ENCODE measurements around the gene AGBL1.
"Not testable (repeated sequence)": the region's sequence is repeated elsewhere in the genome, so short reads cannot be mapped to it uniquely, and the experiment has no call there.

AGBL1 gene

DNA sequence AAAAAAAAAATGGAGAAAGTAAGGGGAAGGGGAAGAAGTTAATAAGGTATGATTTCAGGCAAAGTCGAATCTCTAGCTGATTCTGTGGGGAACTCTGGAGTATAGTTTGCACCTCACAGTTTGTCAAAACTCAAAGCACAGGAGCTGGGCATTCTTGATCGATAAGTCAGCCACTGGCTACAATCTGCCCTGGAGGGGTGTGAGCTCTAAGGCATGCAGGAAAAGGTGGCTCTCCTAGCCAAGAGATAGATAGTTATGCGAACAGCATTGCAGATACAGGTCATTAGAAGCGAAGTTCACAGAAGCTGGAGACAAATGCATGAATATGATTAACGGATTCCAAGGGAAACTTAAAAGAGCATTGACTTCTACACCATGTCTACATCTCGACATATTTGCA lies 952.6 kb downstream of the AGBL1 start:
- POLR2A ChIA-PET = no interaction called here
- TF ChIP-seq, protein P1, sequence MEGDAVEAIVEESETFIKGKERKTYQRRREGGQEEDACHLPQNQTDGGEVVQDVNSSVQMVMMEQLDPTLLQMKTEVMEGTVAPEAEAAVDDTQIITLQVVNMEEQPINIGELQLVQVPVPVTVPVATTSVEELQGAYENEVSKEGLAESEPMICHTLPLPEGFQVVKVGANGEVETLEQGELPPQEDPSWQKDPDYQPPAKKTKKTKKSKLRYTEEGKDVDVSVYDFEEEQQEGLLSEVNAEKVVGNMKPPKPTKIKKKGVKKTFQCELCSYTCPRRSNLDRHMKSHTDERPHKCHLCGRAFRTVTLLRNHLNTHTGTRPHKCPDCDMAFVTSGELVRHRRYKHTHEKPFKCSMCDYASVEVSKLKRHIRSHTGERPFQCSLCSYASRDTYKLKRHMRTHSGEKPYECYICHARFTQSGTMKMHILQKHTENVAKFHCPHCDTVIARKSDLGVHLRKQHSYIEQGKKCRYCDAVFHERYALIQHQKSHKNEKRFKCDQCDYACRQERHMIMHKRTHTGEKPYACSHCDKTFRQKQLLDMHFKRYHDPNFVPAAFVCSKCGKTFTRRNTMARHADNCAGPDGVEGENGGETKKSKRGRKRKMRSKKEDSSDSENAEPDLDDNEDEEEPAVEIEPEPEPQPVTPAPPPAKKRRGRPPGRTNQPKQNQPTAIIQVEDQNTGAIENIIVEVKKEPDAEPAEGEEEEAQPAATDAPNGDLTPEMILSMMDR (IDR thresholded peaks at IDR 0.05; ENCODE audit: control extremely low read depth, extremely low read depth, low read depth, missing control alignments) = no peak
- no peak for DNase-seq (ENCODE audit: extremely low spot score)
- CTCF ChIA-PET = interaction anchor here (0.6 to 1.2 kb wide), 2 partner anchors 9 to 18 kb away, joined by 3 read pairs; no protein-coding TSS in a partner anchor

DNA sequence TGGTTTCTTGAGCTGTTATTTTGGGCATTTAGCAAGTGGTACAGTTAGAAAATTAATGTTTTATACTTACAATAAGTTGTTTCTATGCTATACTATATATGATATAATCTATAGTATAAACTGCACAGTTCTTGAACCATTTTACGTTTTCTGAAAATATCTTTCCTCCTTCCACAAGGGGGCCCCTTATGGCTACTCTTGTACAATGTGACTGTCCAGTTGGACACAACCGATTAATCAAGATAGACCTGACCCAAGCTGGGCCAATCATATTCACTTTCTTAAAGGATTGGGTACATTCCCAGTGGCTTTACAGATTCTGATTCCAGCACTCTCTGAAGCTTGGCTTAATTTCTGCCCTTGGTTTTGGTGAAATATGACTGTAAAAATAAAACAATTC lies 953.4 kb downstream of the AGBL1 start:
- POLR2A ChIA-PET = no interaction called here
- CTCF ChIA-PET = interaction anchor here (0.6 to 1.2 kb wide), 2 partner anchors 8 to 17 kb away, joined by 3 read pairs; no protein-coding TSS in a partner anchor
- no peak for DNase-seq (ENCODE audit: extremely low spot score)
- TF ChIP-seq, protein P1 (IDR thresholded peaks at IDR 0.05; ENCODE audit: control extremely low read depth, extremely low read depth, low read depth, missing control alignments) = no peak

DNA sequence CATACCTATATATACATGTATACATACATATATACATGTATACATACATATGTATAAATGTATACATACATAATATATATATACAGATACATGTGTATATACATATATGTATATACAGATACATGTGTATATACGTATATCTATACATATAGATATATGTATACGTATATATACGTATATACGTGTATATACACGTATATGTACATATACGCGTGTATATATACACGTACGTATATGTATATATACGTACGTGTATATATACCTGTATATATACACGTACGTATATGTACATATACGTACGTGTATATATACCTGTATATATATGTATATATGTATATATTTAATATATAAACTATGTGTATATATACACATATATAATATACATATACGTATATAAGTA lies 955.2 kb downstream of the AGBL1 start:
- no peak for DNase-seq (ENCODE audit: extremely low spot score)
- TF ChIP-seq, protein P1 (IDR thresholded peaks at IDR 0.05; ENCODE audit: control extremely low read depth, extremely low read depth, low read depth, missing control alignments) = no peak
- ChIA-PET POLR2A (no interaction called here), CTCF (no interaction called here)

DNA sequence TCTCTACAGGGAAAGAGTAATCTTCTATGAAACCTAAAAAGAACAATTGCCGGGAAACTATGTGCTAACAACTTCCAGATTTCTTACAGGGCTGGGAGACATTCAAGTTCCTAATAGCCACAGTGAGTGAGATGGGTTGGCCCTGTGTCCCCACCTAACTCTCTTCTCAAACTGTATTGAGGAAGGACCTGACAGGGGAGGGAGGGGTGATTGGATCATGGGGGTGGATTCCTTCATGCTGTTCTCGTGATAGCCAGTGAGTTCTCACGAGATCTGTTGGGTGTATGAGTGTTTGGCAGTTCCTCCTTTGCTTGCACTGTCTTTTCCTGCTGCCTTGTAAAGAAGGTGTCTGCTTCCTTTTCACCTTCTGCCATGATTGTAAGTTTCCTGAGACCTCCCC lies 958.7 kb downstream of the AGBL1 start:
- POLR2A ChIA-PET = no interaction called here
- TF ChIP-seq, protein P1 (IDR thresholded peaks at IDR 0.05; ENCODE audit: control extremely low read depth, extremely low read depth, low read depth, missing control alignments) = no peak
- CTCF ChIA-PET = interaction anchor here (1.2 kb wide), 1 partner anchor 11 kb away, joined by 6 read pairs; no protein-coding TSS in a partner anchor
- no peak for DNase-seq (ENCODE audit: extremely low spot score)

DNA sequence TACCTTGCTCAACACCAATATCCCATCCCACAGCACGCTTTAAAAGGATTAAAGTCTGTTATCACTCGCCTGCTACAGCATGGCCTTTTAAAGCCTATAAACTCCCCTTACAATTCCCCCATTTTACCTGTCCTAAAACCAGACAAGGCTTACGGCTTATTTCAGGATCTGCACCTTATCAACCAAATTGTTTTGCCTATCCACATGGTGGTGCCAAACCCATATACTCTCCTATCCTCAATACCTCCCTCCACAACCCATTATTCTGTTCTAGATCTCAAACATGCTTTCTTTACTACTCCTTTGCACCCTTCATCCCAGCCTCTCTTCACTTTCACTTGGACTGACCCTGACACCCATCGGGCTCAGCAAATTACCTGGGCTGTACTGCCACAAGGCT lies 962.9 kb downstream of the AGBL1 start:
- CTCF ChIA-PET = not testable (repeated sequence)

DNA sequence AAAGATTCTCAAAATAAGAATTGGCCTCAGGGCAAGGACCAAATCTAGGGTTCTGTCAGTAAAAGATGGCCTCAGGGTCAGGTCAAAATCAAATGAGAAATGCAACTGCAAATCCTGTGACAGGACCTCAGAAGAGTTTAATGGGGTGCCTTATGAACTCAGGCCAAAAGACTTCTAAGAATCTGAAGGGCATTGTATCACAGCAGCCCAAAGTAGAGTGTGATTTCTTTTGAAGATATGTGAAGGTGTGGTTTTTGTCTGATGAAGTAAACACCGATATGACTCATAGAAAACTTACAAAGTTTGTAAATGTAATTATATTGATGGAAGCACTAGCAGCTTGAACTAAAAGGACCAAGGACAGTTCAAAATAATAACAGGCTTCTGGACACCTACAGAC lies 966.1 kb downstream of the AGBL1 start:
- DNase-seq (ENCODE audit: extremely low spot score) = no peak
- POLR2A ChIA-PET = no interaction called here
- TF ChIP-seq, protein P1 (IDR thresholded peaks at IDR 0.05; ENCODE audit: control extremely low read depth, extremely low read depth, low read depth, missing control alignments) = no peak
- CTCF ChIA-PET = no interaction called here

More for the DNA sequence above, 962.9 kb downstream of the AGBL1 start:
- DNase-seq (ENCODE audit: extremely low spot score); POLR2A ChIA-PET: not testable (repeated sequence)

DNA sequence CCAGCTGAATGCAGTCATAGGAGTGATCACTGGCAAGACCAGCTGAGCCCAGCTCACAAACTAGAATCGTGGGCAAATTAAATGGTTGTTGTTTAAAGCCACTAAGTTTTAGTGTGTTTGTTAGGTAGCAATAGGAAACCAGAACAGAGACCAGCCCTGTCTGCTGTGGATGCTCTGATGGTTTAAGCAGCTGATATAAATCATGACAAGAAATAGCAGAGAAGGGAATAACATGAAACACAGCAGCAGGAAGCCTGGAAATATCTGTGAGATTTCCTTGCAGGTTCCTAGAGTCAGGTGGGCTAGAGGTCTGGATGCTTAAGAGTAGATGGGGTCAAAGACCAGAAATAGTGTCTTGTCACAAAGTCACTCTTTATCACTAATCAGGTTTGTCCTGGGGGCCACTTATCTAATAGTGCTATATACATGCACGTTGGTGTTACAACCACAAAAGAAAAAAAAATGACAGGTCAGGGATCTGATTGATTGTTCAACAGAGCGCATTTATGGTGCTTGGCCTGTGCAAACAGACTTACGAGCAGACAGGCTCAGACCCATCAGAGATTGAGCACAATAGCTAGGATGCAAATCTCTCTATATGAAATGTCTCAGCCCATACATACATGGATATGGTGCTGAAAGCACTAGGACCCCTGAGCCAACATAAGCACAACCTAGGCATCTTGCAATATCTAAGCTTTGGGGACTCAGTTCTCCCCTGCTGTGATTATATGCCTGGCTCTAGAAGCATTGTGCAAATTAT lies 967.7 kb downstream of the AGBL1 start:
- ChIA-PET POLR2A (no interaction called here), CTCF (no interaction called here)
- no peak for DNase-seq (ENCODE audit: extremely low spot score)
- TF ChIP-seq, protein P1 (IDR thresholded peaks at IDR 0.05; ENCODE audit: control extremely low read depth, extremely low read depth, low read depth, missing control alignments) = no peak

All from GM10248 (cell line).